ENCODE data around the gene TRIM26.
"Not testable (repeated sequence)": the region's sequence is repeated elsewhere in the genome, so short reads cannot be mapped to it uniquely, and the experiment has no call there.

TRIM26 gene

GRCh38 chr6:30212865-30213666, at the start of gene TRIM26:
TRIM26 (minus strand) TSS chr6:30213406; CDS start chr6:30199103, 14,303 bp downstream.
- peak; percentile 97 for DNase-seq (ENCODE audit: low spot score)

- peak; percentile 9 for DNase-seq (ENCODE audit: low spot score)
Measured at GRCh38 chr6:30260036-30260504, 46.9 kb upstream of the TRIM26 start.

- peak; percentile 76 for DNase-seq (ENCODE audit: low spot score)
Measured at GRCh38 chr6:30259140-30260035, 46.2 kb upstream of the TRIM26 start.

- peak; percentile 6 for DNase-seq (ENCODE audit: low spot score)
Measured at GRCh38 chr6:30258204-30258603, 45.0 kb upstream of the TRIM26 start.

GRCh38 chr6:30252417-30252816, 39.2 kb upstream of the TRIM26 start:
- not testable (repeated sequence) for DNase-seq (ENCODE audit: low spot score)

- DNase-seq (ENCODE audit: low spot score): no peak
Measured at GRCh38 chr6:30244560-30244959, 31.4 kb upstream of the TRIM26 start.

GRCh38 chr6:30238178-30238795, 25.1 kb upstream of the TRIM26 start:
- DNase-seq (ENCODE audit: low spot score): peak; percentile 30

GRCh38 chr6:30234356-30234755, 21.1 kb upstream of the TRIM26 start:
- DNase-seq (ENCODE audit: low spot score): no peak

- DNase-seq (ENCODE audit: low spot score): no peak
Measured at GRCh38 chr6:30231067-30231466, 17.9 kb upstream of the TRIM26 start.

GRCh38 chr6:30227763-30228487, 14.7 kb upstream of the TRIM26 start:
- DNase-seq (ENCODE audit: low spot score): peak; percentile 40

- no peak for DNase-seq (ENCODE audit: low spot score)
Measured at GRCh38 chr6:30227242-30227722, 14.1 kb upstream of the TRIM26 start.

GRCh38 chr6:30223339-30223738, 10.1 kb upstream of the TRIM26 start:
- DNase-seq (ENCODE audit: low spot score): no peak

GRCh38 chr6:30221956-30222355, 8.8 kb upstream of the TRIM26 start:
- DNase-seq (ENCODE audit: low spot score): not testable (repeated sequence)

- not testable (repeated sequence) for DNase-seq (ENCODE audit: low spot score)
Measured at GRCh38 chr6:30221395-30221794, 8.2 kb upstream of the TRIM26 start.

- DNase-seq (ENCODE audit: low spot score): peak; percentile 64
Measured at GRCh38 chr6:30219244-30219643, 6.0 kb upstream of the TRIM26 start.

GRCh38 chr6:30216096-30216495, 2.9 kb upstream of the TRIM26 start:
- DNase-seq (ENCODE audit: low spot score): no peak

GRCh38 chr6:30214657-30214982, 1.4 kb upstream of the TRIM26 start:
- no peak for DNase-seq (ENCODE audit: low spot score)

- DNase-seq (ENCODE audit: low spot score): peak; percentile 64
Measured at GRCh38 chr6:30213957-30214656, 901 bp upstream of the TRIM26 start.

GRCh38 chr6:30213667-30213956, 406 bp upstream of the TRIM26 start:
- DNase-seq (ENCODE audit: low spot score): no peak

GRCh38 chr6:30211899-30212298, 1.3 kb downstream of the TRIM26 start:
- DNase-seq (ENCODE audit: low spot score): no peak

GRCh38 chr6:30211306-30211705, 1.9 kb downstream of the TRIM26 start:
- DNase-seq (ENCODE audit: low spot score): no peak
